ENCODE results near the gene POLG2. TPM values are rescaled to one million over a fixed set of nuclear protein-coding genes. Genes with fewer than 3 reads are reported as not detected.
A peak's percentile ranks its signal among the peaks of the same experiment; 100 is the strongest.

POLG2 gene
- total and polyA plus RNA-seq, 9 of the 15 experiments (the other 6 are each of a cell fraction or from before 2014, with no cell fraction given) = 13.4 to 44.8 (median 37.0) TPM

GRCh38 chr17:64505340-64506200, 8.7 kb upstream of the POLG2 start (continued):
- TF ChIP-seq CHD7 (IDR thresholded peaks at IDR 0.05; ENCODE audit: low read depth, low read length) (no peak), HNRNPK (IDR thresholded peaks at IDR 0.05; ENCODE audit: low read depth, low read length, poor library complexity, severe bottlenecking) (no peak), CREB1 (IDR thresholded peaks at IDR 0.05) (no peak; the same call in 1 of the 2 replicates), CREB1 (CRISPR knock-in tag; IDR thresholded peaks at IDR 0.05) (no peak; the same call in 1 of the 2 replicates), TEAD4 (IDR thresholded peaks at IDR 0.05; ENCODE audit: low read length) (peak; percentile 38), TEAD4 (CRISPR knock-in tag; IDR thresholded peaks at IDR 0.05; ENCODE audit: borderline replicate concordance) (no peak), NR3C1 (CRISPR knock-in tag; IDR thresholded peaks at IDR 0.05) (peak; percentile 34; the same call in 1 of the 2 replicates), TAF7 (tag; IDR thresholded peaks at IDR 0.05) (peak; percentile 87), SIN3B (IDR thresholded peaks at IDR 0.05; ENCODE audit: low read depth) (no peak), SRF (CRISPR knock-in tag; IDR thresholded peaks at IDR 0.05) (peak in 1 of 2 experiments; percentile 13; a peak in 2 of 4 replicates), ZFPM2 (CRISPR knock-in tag; IDR thresholded peaks at IDR 0.05) (no peak), DACH1 (IDR thresholded peaks at IDR 0.05; ENCODE audit: partially characterized antibody) (no peak), ZNF431 (CRISPR knock-in tag; IDR thresholded peaks at IDR 0.05) (no peak), HMG20B (CRISPR knock-in tag; IDR thresholded peaks at IDR 0.05) (no peak), RBM25 (IDR thresholded peaks at IDR 0.05; ENCODE audit: low read depth, low read length, severe bottlenecking) (no peak), ZNF274 (IDR thresholded peaks at IDR 0.05; ENCODE audit: borderline replicate concordance, low read depth, low read length) (no peak), ZNF263 (CRISPR knock-in tag; IDR thresholded peaks at IDR 0.05; ENCODE audit: borderline replicate concordance) (peak; percentile 70; the same call in 1 of the 2 replicates), RBM22 (IDR thresholded peaks at IDR 0.05; ENCODE audit: low read depth, low read length, poor library complexity, severe bottlenecking) (peak; percentile 100)
